BLaER1 (cell line): ENCODE measurements around the gene PRKG1.

Source experiments
- H3K27ac ChIP-seq: shearing (Covaris generic); formaldehyde crosslinking; 2 replicates; pipeline ENCODE4 v1.8.1; 2022
- H3K27me3 ChIP-seq: shearing (Covaris generic); formaldehyde crosslinking; 2 replicates; pipeline ENCODE4 v1.8.1; 2022
- H3K36me3 ChIP-seq: shearing (Covaris generic); formaldehyde crosslinking; 2 replicates; pipeline ENCODE4 v1.8.1; 2022
- H3K4me1 ChIP-seq: shearing (Covaris generic); formaldehyde crosslinking; 2 replicates; pipeline ENCODE4 v1.8.1; 2022
- H3K4me2 ChIP-seq: shearing (Covaris generic); formaldehyde crosslinking; 2 replicates; pipeline ENCODE4 v1.8.1; 2022
- H3K4me3 ChIP-seq: shearing (Covaris generic); formaldehyde crosslinking; 2 replicates; pipeline ENCODE4 v1.8.1; 2022
- H3K9ac ChIP-seq: shearing (Covaris generic); formaldehyde crosslinking; 2 replicates; pipeline ENCODE4 v1.8.1; 2022
- H3K9me3 ChIP-seq: shearing (Covaris generic); formaldehyde crosslinking; 2 replicates; pipeline ENCODE4 v1.8.1; 2022
- H4K20me1 ChIP-seq: shearing (Covaris generic); formaldehyde crosslinking; 2 replicates; pipeline ENCODE4 v1.8.1; 2022
- Cebpa-rat ChIP-seq: shearing (Covaris generic); IDR thresholded peaks from 2 replicates; pipeline ENCODE4 v1.8.1; 2022

Gene PRKG1

DNA sequence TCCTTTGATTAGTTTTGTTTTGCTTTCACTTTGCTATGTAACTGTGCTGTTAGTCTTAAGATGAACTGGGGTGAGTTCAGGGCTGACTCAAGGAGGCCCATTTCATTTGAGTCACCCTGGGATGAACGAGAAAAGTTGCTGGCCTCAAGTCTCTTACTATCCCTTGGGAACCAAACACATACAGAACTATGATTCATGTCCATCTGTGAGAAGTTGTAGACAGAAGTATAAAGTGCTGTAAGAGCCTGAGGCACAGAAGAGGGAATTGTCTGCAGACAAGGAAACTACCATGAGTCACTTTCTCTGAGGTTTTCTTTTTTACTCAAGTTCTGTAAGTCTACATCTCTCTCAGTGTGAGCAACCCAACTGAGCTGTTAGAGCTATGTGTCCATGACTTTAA, 805.0 kb downstream of the PRKG1 start:
- Histone ChIP-seq H3K27me3 (no peaks in the 10 kb centered on the region), H3K36me3 (no peaks in the 10 kb centered on the region), H3K9me3 (peaks cover 7% of the 10 kb centered on the region), H3K4me2 (no peak overlapping the region), H3K9ac (no peak overlapping the region), H3K4me3 (no peak overlapping the region), H3K4me1 (no peaks in the 10 kb centered on the region), H4K20me1 (no peaks in the 10 kb centered on the region), H3K27ac (no peak overlapping the region)
- TF ChIP-seq Cebpa-rat, result no peak

DNA sequence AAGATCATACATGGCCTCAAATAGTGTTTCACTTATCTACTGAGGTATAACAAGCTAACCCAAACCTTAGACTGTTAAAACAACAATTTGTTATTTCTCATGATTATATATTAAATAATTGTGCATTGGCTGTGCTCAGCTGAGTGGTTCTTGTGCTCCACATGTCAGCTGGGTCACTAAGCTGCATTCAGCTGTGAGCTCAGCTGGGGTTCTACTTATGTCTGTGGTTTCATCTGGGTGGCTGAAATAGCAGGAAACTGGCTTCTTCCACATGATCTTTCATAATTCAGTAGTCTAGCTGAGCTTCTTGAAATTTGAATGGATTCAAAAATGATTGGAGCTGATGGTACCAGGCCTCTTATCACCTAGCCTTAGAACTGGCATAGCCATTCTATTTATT, 806.9 kb downstream of the PRKG1 start:
- no peak overlapping the region for H3K9ac ChIP-seq
- H3K27ac ChIP-seq, result no peak overlapping the region
- no peaks in the 10 kb centered on the region for H4K20me1 ChIP-seq
- H3K4me3 ChIP-seq, result no peak overlapping the region
- H3K36me3 ChIP-seq, result no peaks in the 10 kb centered on the region
- peaks cover 7% of the 10 kb centered on the region for H3K9me3 ChIP-seq
- no peak for TF ChIP-seq Cebpa-rat
- H3K4me2 ChIP-seq, result no peak overlapping the region
- no peaks in the 10 kb centered on the region for H3K4me1 ChIP-seq
- H3K27me3 ChIP-seq, result no peaks in the 10 kb centered on the region

DNA sequence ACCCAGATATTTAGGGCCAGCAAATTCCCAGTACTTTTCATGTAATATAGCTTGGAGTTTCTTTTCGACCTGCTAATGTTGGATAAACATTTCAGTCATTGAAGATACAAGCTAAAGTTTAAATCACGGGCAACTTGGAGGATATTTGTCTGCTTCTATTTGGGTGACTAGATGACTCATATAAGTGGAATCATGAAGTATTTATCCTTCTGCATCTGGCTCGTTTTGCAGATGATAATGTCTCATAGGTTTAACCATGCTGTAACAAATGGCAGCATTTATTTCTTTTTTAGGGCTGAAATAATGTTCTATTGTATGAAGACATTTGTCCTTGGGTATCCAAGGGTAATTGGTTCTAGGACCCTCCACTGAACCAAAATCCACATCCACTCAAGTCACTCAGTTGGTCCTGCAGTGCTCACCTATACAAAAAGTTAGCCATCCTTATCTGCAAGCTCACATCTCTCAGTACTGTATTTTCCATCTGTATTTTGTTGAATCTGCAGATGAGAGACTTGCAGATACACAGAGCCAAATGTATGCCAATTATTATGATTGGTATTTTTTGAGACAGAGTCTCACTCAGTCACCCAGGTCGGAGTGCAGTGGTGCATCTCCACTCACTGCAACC, 812.3 kb downstream of the PRKG1 start:
- no peaks in the 10 kb centered on the region for H3K36me3 ChIP-seq
- H3K9ac ChIP-seq, result no peak overlapping the region
- H3K4me3 ChIP-seq, result no peak overlapping the region
- no peaks in the 10 kb centered on the region for H3K27me3 ChIP-seq
- H3K9me3 ChIP-seq, result no peaks in the 10 kb centered on the region; the same call in 1 of the 2 replicates
- TF ChIP-seq Cebpa-rat, result no peak
- no peaks in the 10 kb centered on the region for H3K4me1 ChIP-seq
- no peak overlapping the region for H3K27ac ChIP-seq
- no peaks in the 10 kb centered on the region for H4K20me1 ChIP-seq
- no peak overlapping the region for H3K4me2 ChIP-seq

DNA sequence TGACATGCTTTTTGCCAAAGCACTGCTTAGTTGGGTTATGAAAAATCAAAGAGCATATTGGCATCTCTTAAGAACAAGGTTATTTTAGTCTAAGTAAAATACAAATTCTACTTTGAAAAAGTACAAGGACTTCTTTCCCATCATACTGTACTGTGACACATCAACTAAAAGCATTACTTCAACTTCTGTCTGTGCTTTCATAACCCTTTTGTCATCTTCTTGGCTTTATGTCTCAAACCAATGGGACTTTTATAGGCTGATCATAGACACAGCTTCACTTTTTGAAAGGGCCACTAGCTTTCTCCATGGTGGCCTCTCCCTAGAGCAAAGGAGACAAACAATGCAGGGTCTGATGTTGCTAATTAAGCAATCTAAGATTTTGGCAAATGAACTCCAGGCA, 814.0 kb downstream of the PRKG1 start:
- no peak for TF ChIP-seq Cebpa-rat
- H3K9me3 ChIP-seq, result no peaks in the 10 kb centered on the region
- no peak overlapping the region for H3K27ac ChIP-seq
- no peaks in the 10 kb centered on the region for H3K36me3 ChIP-seq
- H4K20me1 ChIP-seq, result no peaks in the 10 kb centered on the region
- no peak overlapping the region for H3K4me2 ChIP-seq
- no peak overlapping the region for H3K4me3 ChIP-seq
- no peak overlapping the region for H3K9ac ChIP-seq
- H3K4me1 ChIP-seq, result no peaks in the 10 kb centered on the region
- no peaks in the 10 kb centered on the region for H3K27me3 ChIP-seq

DNA sequence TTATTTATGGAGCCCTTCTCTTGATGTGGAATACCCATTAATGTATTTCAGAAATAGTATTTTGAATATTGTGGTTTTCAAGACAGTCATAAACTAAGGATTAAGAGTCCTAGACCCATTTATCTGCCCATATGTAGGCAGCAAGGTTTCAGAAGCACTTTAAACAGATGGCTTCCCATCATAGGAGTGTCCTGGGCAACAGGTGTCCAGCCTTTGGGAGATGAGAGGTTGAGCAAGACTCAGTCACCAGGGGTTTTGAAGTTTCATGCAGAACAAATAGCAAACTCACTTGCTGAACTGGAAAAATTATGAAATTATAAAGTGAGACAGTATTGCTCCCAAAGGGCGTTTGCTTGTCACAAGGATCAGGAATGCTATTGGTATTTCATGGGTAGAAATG, 818.0 kb downstream of the PRKG1 start:
- Histone ChIP-seq H4K20me1 (no peaks in the 10 kb centered on the region), H3K4me2 (no peak overlapping the region), H3K9ac (no peak overlapping the region), H3K27me3 (no peaks in the 10 kb centered on the region), H3K36me3 (no peaks in the 10 kb centered on the region), H3K9me3 (no peaks in the 10 kb centered on the region), H3K27ac (no peak overlapping the region), H3K4me3 (no peak overlapping the region), H3K4me1 (no peaks in the 10 kb centered on the region)
- no peak for TF ChIP-seq Cebpa-rat

DNA sequence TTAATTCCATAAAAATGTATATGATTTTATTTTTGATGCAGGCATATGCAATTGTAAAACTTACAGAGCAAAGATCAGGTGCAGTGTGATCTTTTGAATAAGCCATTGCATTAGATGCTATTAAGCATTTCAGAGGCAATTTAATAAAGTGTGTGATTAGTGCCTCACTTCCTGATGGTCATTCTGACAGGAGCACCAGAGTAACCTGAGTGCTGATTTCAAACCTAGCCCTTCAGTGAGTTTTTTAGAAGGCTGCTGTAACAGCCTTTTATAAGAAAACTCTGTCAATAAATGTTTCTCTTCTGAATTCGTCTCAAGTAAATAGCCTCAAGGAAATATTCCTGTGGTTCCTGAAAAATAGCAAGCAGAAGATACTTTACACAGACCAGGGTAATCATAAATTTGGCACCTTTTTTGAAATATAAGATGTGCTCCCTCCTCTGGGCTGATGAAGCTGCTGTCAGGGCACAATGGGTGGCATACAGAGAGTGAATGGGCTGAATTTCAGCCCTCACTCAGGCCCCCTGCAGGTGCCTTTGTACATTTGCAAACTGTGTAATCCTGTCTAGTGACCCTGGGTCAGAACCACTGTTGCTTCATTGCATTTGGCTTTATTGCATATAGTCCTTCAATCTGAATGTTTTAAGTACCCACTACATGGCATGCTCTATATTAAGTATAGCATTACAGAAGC, 818.8 kb downstream of the PRKG1 start:
- Histone ChIP-seq H3K4me3 (no peak overlapping the region), H3K4me2 (no peak overlapping the region), H3K4me1 (no peaks in the 10 kb centered on the region), H3K27me3 (no peaks in the 10 kb centered on the region), H3K9ac (no peak overlapping the region), H4K20me1 (no peaks in the 10 kb centered on the region), H3K9me3 (no peaks in the 10 kb centered on the region), H3K36me3 (no peaks in the 10 kb centered on the region), H3K27ac (no peak overlapping the region)
- no peak for TF ChIP-seq Cebpa-rat

DNA sequence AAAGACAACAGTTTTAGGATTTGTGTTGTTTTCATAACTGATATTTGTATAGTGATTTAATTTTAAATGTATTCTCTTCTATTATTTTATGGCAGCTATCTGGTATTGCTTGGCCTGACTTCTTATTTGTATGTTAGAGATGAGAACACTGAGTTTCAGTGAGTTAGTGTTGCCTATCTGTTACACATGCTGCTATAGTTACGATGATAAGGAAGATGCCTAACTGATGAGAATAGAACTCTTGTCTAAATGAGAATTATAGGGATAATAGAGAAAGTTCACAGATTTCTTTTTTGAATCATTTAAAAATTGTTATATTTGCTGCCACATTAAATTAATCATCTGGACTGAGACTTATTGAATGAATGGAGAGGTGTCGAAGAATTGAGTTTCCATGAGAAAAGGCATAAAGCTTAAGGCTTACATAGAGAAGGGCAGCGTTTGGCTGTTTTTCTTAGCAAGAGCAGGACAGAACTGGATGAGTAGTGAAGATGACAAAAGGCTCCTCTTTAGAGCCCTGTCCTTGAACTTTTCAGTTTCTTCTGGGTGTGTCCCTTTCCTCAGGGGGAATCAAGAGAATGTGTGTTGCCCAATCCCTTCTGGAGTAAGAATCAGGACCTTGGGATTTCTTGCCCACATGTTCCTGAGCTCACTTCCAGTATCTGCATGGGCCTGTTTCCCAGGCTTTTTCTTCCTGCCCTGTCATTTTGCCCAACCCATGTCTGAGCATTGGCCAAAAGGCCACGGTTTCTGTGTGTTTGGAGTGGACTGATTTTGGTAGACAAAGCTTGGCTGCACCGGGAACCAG, 820.7 kb downstream of the PRKG1 start:
- Histone ChIP-seq H3K36me3 (no peaks in the 10 kb centered on the region), H3K4me2 (no peak overlapping the region), H3K27ac (no peak overlapping the region), H3K9me3 (no peaks in the 10 kb centered on the region), H3K27me3 (no peaks in the 10 kb centered on the region), H3K4me3 (no peak overlapping the region), H4K20me1 (no peaks in the 10 kb centered on the region), H3K9ac (no peak overlapping the region), H3K4me1 (no peaks in the 10 kb centered on the region)
- TF ChIP-seq Cebpa-rat, result no peak

DNA sequence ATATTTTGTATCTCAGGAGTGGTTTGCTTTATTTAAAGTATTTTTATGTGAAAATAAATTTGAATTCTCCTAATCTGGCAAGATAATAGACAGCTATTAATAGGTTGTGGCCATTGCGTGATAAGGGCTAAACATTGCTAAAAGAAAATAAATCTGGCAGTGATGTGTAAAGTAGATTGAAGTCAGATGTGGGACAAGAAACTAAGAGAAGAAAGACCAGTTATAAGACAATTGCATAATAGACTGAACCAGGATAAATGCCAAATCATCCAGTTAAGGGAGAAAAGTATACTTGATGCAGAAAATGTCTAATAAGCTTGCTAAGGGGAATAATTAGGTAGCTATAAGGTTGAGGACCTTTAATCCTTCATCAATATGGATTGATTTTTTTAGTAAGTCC, 822.6 kb downstream of the PRKG1 start:
- Histone ChIP-seq H3K9me3 (no peaks in the 10 kb centered on the region), H3K9ac (no peak overlapping the region), H3K4me3 (no peak overlapping the region), H3K4me1 (no peaks in the 10 kb centered on the region), H3K27ac (no peak overlapping the region), H3K36me3 (no peaks in the 10 kb centered on the region), H3K27me3 (no peaks in the 10 kb centered on the region), H3K4me2 (no peak overlapping the region), H4K20me1 (no peaks in the 10 kb centered on the region)
- no peak for TF ChIP-seq Cebpa-rat

DNA sequence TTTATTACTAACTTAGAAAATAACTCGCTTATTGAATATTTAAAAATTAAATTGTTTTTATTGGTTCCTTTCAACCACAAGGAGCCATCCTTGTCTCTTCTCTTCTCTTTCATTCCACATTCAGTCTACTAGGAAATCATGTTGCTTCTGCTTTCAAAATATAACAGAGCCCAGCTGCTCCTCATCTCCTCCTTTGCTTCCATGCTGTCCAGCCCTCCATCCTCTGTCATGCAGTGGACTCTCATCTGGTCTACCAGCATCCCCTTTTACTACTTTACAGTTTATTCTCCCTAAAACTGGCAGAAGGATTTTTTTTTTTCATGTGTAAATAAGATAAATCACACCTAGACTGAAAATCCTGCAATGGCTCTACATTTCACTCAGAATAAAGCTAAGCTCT, 823.3 kb downstream of the PRKG1 start:
- no peak for TF ChIP-seq Cebpa-rat
- H4K20me1 ChIP-seq, result no peaks in the 10 kb centered on the region

DNA sequence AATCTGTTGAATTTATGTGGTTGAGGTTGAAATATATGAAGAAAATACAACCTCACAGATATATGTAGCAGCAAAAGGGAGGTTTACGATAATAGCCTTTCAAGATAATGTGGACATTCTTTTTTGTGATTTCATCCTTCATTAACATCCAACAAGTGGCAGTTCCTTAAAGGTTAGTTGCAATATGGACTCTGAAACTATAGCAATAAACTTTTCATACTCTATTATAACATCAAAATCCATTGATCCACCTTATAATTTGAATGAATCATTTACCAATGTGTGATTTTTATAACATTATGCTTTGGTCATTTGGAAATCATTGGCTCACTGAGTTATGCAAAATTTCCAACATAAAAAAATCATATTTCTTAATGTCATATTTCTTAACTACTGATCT, 825.9 kb downstream of the PRKG1 start:
- no peak for TF ChIP-seq Cebpa-rat
- H4K20me1 ChIP-seq, result no peaks in the 10 kb centered on the region
- no peaks in the 10 kb centered on the region for H3K4me1 ChIP-seq
- no peak overlapping the region for H3K27ac ChIP-seq
- H3K4me2 ChIP-seq, result no peak overlapping the region
- H3K36me3 ChIP-seq, result no peaks in the 10 kb centered on the region
- no peak overlapping the region for H3K9ac ChIP-seq
- no peaks in the 10 kb centered on the region for H3K27me3 ChIP-seq
- no peak overlapping the region for H3K4me3 ChIP-seq
- no peaks in the 10 kb centered on the region for H3K9me3 ChIP-seq

More for the DNA sequence above, 823.3 kb downstream of the PRKG1 start:
- no peak overlapping the region for H3K9ac ChIP-seq
- H3K4me3 ChIP-seq, result no peak overlapping the region
- H3K27me3 ChIP-seq, result no peaks in the 10 kb centered on the region
- no peak overlapping the region for H3K27ac ChIP-seq
- no peaks in the 10 kb centered on the region for H3K36me3 ChIP-seq
- H3K4me1 ChIP-seq, result no peaks in the 10 kb centered on the region
- H3K9me3 ChIP-seq, result no peaks in the 10 kb centered on the region
- no peak overlapping the region for H3K4me2 ChIP-seq
